ENCODE results near the gene AGXT2. TPM values are rescaled to one million over a fixed set of nuclear protein-coding genes. Genes with fewer than 3 reads are reported as not detected.
"Not testable (repeated sequence)": the region's sequence is repeated elsewhere in the genome, so short reads cannot be mapped to it uniquely, and the experiment has no call there.

The AGXT2 gene
- total RNA-seq, 4 donors from 2014 or later = not detected

DNA sequence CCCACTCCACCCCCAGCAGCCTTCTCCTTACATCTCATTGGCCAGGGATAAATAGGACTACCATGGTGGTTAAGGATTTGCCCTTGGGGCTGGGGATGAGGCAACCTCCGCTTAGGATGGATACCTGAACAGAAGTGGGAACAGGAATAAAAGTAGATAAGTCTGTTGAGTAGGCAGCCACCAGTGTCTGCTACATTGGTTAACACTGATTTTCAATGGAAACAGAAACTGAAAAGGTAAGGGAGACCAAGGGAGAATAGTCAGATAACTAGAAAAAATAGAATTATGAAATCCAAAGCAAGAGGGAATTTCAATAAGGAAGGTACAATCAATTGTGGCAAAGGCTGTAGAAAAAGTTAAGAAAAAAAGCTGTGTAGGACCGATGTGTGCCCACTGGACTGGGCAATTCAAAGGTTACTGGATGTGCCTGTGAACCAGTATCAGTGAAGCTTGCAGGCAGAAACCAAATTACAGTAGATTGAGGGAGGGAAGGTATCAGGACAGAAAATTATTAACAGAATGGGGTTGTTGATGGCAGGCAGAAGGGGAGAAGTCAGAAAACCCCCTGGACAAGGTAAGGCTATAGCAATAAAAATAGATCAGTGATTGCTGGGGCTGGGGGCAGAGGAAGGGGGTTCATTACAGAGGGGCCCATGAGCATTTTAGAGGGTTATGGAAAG, 69.7 kb downstream of the AGXT2 start:
- Histone ChIP-seq H3K27me3 (no peaks in the 10 kb centered on the region), H3K4me1 (no peaks in the 10 kb centered on the region), H3K36me3 (no peaks in the 10 kb centered on the region), H3K4me3 (no peak overlapping the region), H3K9me3 (no peaks in the 10 kb centered on the region), H3K27ac (no peak overlapping the region)
- DNase-seq = no peak
- TF ChIP-seq, protein P1, sequence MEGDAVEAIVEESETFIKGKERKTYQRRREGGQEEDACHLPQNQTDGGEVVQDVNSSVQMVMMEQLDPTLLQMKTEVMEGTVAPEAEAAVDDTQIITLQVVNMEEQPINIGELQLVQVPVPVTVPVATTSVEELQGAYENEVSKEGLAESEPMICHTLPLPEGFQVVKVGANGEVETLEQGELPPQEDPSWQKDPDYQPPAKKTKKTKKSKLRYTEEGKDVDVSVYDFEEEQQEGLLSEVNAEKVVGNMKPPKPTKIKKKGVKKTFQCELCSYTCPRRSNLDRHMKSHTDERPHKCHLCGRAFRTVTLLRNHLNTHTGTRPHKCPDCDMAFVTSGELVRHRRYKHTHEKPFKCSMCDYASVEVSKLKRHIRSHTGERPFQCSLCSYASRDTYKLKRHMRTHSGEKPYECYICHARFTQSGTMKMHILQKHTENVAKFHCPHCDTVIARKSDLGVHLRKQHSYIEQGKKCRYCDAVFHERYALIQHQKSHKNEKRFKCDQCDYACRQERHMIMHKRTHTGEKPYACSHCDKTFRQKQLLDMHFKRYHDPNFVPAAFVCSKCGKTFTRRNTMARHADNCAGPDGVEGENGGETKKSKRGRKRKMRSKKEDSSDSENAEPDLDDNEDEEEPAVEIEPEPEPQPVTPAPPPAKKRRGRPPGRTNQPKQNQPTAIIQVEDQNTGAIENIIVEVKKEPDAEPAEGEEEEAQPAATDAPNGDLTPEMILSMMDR (IDR thresholded peaks at IDR 0.05) = no peak
- TF ChIP-seq POLR2A (IDR thresholded peaks at IDR 0.05) = no peak
- WGBS, 2 donors = 55 to 76% methylated on average over 2 of the region's 2 CpGs
- intact Hi-C loops (cut with DNase I) = no loop called here

DNA sequence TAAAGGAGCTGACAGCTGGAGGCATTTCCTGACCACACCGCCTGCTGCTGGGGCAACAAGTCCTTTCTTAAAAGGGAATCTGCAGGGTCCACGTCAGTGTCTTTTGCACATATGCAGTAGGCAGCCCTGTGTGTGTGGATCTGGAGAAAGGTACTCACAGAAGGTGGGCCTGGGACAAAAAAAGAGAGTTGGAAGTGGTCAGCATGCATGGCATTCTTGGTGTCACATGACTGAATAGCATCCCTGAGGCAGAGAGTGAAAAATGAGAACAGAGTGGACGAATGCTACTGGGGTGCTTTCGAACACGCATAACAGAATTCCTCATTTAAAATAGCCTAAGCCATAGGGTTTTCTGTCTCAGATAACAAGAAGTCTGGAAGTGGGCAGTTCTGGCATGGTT, 71.4 kb downstream of the AGXT2 start:
- TF ChIP-seq POLR2A (IDR thresholded peaks at IDR 0.05) = no peak

DNA sequence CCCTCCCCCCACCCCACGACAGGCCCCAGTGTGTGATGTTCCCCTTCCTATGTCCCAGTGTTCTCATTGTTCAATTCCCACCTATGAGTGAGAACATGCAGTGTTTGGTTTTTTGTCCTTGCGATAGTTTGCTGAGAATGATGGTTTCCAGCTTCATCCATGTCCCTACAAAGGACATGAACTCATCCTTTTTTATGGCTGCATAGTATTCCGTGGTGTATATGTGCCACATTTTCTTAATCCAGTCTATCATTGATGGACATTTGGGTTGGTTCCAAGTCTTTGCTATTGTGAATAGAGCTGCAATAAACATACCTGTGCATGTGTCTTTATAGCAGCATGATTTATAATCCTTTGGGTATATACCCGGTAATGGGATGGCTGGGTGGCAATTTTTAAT, 76.1 kb downstream of the AGXT2 start:
- WGBS, 2 donors = 81 to 91% methylated on average over 2 to 3 of the region's 4 CpGs
- DNase-seq; H3K9me3 ChIP-seq; H3K4me1 ChIP-seq; intact Hi-C loops (cut with DNase I); H3K4me3 ChIP-seq; H3K27me3 ChIP-seq; H3K36me3 ChIP-seq; H3K27ac ChIP-seq: not testable (repeated sequence)

More for the DNA sequence above, 71.4 kb downstream of the AGXT2 start:
- no peaks in the 10 kb centered on the region for H3K36me3 ChIP-seq
- no peaks in the 10 kb centered on the region for H3K4me1 ChIP-seq
- H3K27me3 ChIP-seq = no peaks in the 10 kb centered on the region
- H3K4me3 ChIP-seq = no peak overlapping the region
- intact Hi-C loops (cut with DNase I) = no loop called here
- DNase-seq = no peak
- H3K27ac ChIP-seq = no peak overlapping the region
- no peaks in the 10 kb centered on the region for H3K9me3 ChIP-seq
- 75 to 82% methylated on average over 5 of the region's 5 CpGs for WGBS, 2 donors

DNA sequence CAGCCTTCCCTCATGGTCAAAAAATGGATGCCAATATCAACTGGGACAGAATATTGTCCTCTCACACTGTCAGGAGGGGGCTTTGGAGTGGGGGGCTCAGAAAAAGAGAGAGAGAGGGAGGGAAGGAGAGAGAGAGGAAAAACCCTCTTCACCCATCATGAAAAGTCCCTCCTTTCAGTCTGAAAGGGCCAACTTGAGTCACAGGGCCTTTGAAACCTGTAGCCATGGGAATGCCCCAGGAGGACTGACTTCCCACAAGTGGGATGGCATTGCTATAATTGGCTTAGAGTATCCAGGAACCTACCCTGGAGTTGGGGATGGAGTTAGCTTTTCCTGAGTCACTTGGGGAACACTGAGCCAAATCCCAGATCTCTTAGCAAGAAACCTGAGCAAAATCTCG, 77.2 kb downstream of the AGXT2 start:
- DNase-seq = no peak
- 88% methylated on average over 1 of the region's 1 CpG; no CpG with 5 or more reads in 1 of the 2 donors for WGBS, 2 donors
- Histone ChIP-seq H3K27ac (no peak overlapping the region), H3K4me3 (no peak overlapping the region), H3K9me3 (no peaks in the 10 kb centered on the region), H3K27me3 (no peaks in the 10 kb centered on the region), H3K36me3 (no peaks in the 10 kb centered on the region), H3K4me1 (no peaks in the 10 kb centered on the region)
- TF ChIP-seq, protein P1 (IDR thresholded peaks at IDR 0.05) = no peak
- no peak for TF ChIP-seq POLR2A (IDR thresholded peaks at IDR 0.05)
- intact Hi-C loops (cut with DNase I) = no loop called here

DNA sequence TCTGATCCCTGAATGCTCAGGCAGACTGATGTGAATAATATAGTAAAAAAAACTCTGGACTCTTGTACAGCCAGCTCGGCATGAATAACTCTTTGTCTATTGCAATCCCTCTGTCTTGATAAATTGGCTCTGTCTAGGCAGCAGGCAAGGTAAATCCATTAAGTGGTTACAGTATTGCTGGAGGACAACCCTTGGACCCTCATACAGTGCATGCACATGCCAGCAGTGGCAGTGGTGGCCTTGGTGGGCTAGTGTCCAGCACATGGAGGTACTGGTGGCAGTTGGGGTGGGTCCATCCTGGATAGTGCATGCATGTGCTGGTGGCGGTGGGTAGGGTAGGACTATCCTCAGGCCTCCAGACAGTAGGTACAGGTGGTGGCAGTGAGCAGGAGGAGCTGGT, 79.5 kb downstream of the AGXT2 start:
- WGBS, 2 donors = 76 to 86% methylated on average over 1 to 2 of the region's 2 CpGs
- no peak for TF ChIP-seq POLR2A (IDR thresholded peaks at IDR 0.05)
- TF ChIP-seq, protein P1 (IDR thresholded peaks at IDR 0.05) = no peak
- H3K36me3 ChIP-seq = no peaks in the 10 kb centered on the region
- no peak overlapping the region for H3K4me3 ChIP-seq
- H3K4me1 ChIP-seq = no peaks in the 10 kb centered on the region
- H3K27ac ChIP-seq = no peak overlapping the region
- no peaks in the 10 kb centered on the region for H3K9me3 ChIP-seq
- no peak for DNase-seq
- no peaks in the 10 kb centered on the region for H3K27me3 ChIP-seq
- intact Hi-C loops (cut with DNase I) = no loop called here

DNA sequence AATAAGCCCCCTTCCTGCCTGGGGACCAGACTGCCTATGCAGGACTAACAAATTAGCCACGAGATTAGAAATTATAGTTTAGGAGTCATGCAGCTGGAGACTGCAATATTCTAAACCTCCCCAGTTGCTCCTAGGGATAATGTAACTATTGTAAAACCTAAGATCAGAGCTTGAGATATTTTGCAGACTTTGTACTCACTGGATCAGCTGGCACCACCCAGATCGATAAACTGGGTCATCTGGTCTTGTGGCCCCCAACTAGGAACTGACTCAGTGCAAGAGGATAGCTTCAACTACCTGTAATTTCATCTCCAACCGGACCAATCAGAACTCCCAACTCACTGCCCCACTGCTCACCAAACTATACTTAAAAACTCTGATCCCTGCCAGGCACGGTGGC, 80.2 kb downstream of the AGXT2 start:
- WGBS, 2 donors = 90 to 91% methylated on average over 3 to 4 of the region's 4 CpGs
- DNase-seq = no peak
- intact Hi-C loops (cut with DNase I) = no loop called here
- H3K27ac ChIP-seq = no peak overlapping the region
- H3K4me1 ChIP-seq = no peaks in the 10 kb centered on the region
- H3K9me3 ChIP-seq = no peaks in the 10 kb centered on the region
- H3K27me3 ChIP-seq = no peaks in the 10 kb centered on the region
- no peak overlapping the region for H3K4me3 ChIP-seq
- TF ChIP-seq, protein P1 (IDR thresholded peaks at IDR 0.05) = no peak
- no peak for TF ChIP-seq POLR2A (IDR thresholded peaks at IDR 0.05)
- no peaks in the 10 kb centered on the region for H3K36me3 ChIP-seq

Data from esophagus squamous epithelium (tissue), 5 donors.